Stimulated activated CD4-positive, alpha-beta T cell treated with anti-CD3 and anti-CD28 coated beads, Interleukin-12 subunit alpha, Interleukin-12 subunit beta, amount 100 ng/mL, for 24 hours (primary cell): ENCODE measurements around the gene ATP6V0A4.

Experiments used
- DNase-seq, 2 experiments: peaks; one replicate each; pipeline ENCODE4 v3.0.0-alpha.2; 2020; ENCODE audit warnings: low read depth in 2 of 2

ATP6V0A4 gene

GRCh38 chr7:138662076-138662990, 135.7 kb downstream of the ATP6V0A4 start:
- no peak for DNase-seq

GRCh38 chr7:138661069-138661635, 136.8 kb downstream of the ATP6V0A4 start:
- DNase-seq = no peak

DNA sequence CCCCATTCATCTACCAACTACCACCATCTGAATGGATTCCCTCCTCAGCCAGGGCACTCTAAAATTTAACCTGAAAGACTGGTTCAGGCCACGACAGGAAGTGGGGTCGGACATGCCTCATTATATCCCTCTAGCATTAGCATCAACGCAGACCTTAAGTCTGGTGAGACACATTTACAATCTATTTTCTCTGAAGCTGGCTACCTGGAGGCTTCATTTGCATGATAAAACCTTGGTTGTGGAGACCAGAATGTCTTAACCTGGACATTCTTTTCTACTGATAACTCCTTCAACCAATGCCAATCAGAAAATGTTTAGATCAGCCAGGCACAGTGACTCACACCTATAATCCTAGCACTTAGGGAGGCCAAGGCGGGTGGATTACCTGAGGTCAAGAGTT, 139.1 kb downstream of the ATP6V0A4 start:
- DNase-seq = no peak

DNA sequence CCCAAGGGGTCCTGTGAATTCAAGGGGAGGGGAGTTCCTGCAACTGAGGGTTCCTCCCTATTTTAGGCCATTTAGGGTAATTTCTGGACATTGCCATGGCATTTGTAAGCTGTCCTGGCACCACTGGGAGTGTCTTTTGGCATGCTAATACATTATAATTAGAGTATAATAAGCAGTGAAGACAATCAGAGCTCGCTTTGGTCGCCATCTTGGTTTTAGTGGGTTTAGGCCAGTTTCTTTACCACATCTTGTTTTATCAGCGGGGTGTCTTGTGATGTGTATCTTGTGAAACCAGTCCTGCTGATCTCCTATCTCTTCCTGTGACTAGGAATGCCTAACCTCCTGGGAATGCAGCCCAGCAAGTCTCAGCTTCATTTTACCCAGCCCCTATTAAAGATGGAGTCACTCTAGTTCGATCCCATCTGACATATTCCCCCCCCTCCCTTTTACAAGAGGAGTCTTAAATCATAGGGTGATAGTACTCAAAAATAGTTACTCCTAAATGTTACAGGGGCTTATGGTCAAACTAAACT, 140.1 kb downstream of the ATP6V0A4 start:
- no peak for DNase-seq

DNA sequence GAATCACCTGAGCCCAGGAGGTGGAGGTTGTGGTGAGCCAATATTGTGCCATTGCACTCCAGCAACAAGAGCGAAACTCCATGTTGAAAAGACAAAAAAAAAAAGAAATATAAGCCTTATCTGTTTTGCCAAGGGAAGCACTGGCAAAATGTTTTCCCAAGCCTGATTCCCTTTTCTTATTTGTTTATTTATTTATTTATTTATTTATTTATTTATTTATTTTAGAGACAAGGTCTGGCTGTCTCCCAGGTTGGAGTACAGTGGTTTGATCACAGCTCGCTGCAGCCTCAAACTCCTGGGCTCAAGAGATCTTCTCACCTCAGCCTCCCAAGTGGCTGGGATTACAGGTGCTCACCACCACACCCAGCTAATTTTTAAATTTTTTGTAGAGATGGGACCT, 141.0 kb downstream of the ATP6V0A4 start:
- DNase-seq = no peak
